K562 (cell line): ENCODE results near the gene SYNCRIP. TPM values are rescaled to one million over a fixed set of nuclear protein-coding genes. Genes with fewer than 3 reads are reported as not detected.

Source experiments
- ARID2 ChIP-seq: fragments of 450-650 bp; IDR thresholded peaks from 2 replicates; pipeline ENCODE4 v1.6.1; 2017; ENCODE audit warnings: antibody characterized with exemption, mild to moderate bottlenecking
- BDP1 ChIP-seq: IDR thresholded peaks from 3 replicates; pipeline ENCODE4 v1.6.1; 2011; ENCODE audit not compliant: insufficient read length, insufficient read depth
- CREBBP ChIP-seq: IDR thresholded peaks from one replicate; pipeline ENCODE4 v1.6.1; 2012; ENCODE audit warnings: low read depth, mild to moderate bottlenecking, control low read depth, inconsistent platforms, low read length
- GABPA ChIP-seq: fragments of 200-800 bp; sonication (Bioruptor generic); conservative IDR thresholded peaks from 2 replicates; pipeline ENCODE4 v1.6.1; 2016; ENCODE audit warnings: low read depth, missing genetic modification characterization, missing compliant biosample characterization
- L3MBTL2 ChIP-seq: fragments of 450-650 bp; IDR thresholded peaks from 2 replicates; pipeline ENCODE4 v1.6.1; 2016; ENCODE audit warnings: mild to moderate bottlenecking, moderate library complexity
- MYBL2 ChIP-seq, 2 experiments: fragments of 450-650 bp in 1 of 2; sonication (generic) in 1 of 2; formaldehyde crosslinking in 1 of 2; IDR thresholded peaks; 2 replicates each; pipeline versions ENCODE4 v1.6.1 to v1.8.1; 2017 to 2022; ENCODE audit warnings: borderline replicate concordance in 1 of 2, inconsistent platforms in 1 of 2, low read depth in 1 of 2, mild to moderate bottlenecking in 1 of 2, missing genetic modification reagents in 1 of 2, moderate library complexity in 1 of 2
- NEUROD1 ChIP-seq: fragments of 150-350 bp; IDR thresholded peaks from 2 replicates; pipeline ENCODE4 v1.6.1; 2014; ENCODE audit warnings: borderline replicate concordance, low read length, low read depth; ENCODE audit not compliant: partially characterized antibody
- NR2C1 ChIP-seq, 2 experiments: fragments of 450-650 bp; IDR thresholded peaks; 2 replicates each; pipeline ENCODE4 v1.6.1; 2017; ENCODE audit warnings: mild to moderate bottlenecking in 2 of 2, antibody characterized with exemption in 1 of 2, inconsistent platforms in 1 of 2, missing compliant biosample characterization in 1 of 2, missing genetic modification characterization in 1 of 2
- TAF9B ChIP-seq: fragments of 450-650 bp; IDR thresholded peaks from 2 replicates; pipeline ENCODE4 v1.6.1; 2018; ENCODE audit warnings: mild to moderate bottlenecking; ENCODE audit not compliant: partially characterized antibody
- TAL1 ChIP-seq: fragments of 450-650 bp; IDR thresholded peaks from 2 replicates; pipeline ENCODE4 v1.6.1; 2016; ENCODE audit warnings: mild to moderate bottlenecking
- TCF7L2 ChIP-seq: fragments of 150-350 bp; IDR thresholded peaks from 2 replicates; pipeline ENCODE4 v1.6.1; 2016; ENCODE audit warnings: low read depth, mild to moderate bottlenecking, low read length, moderate library complexity
- TGIF2 ChIP-seq: sonication (generic); formaldehyde crosslinking; IDR thresholded peaks from 2 replicates; pipeline ENCODE4 v1.8.1; 2022; ENCODE audit warnings: mild to moderate bottlenecking, missing genetic modification reagents, moderate library complexity
- ZC3H8 ChIP-seq: fragments of 450-650 bp; IDR thresholded peaks from 2 replicates; pipeline ENCODE4 v1.6.1; 2017
- ZNF232 ChIP-seq: sonication (generic); formaldehyde crosslinking; IDR thresholded peaks from 2 replicates; pipeline ENCODE4 v1.8.0; 2022; ENCODE audit warnings: mild to moderate bottlenecking, missing genetic modification reagents
- ZNF766 ChIP-seq: fragments of 200-800 bp; sonication (Bioruptor generic); conservative IDR thresholded peaks from 2 replicates; pipeline ENCODE4 v1.6.1; 2016; ENCODE audit warnings: missing genetic modification characterization, missing compliant biosample characterization
- polyA plus RNA-seq, 8 experiments: library from polyadenylated mRNA; depleted of rRNA in 4 of 8; stranded (reverse) in 5 of 8; unstranded in 3 of 8; fragments of >200 nt; fragmentation: Nextera tagmentation in 2 of 8; fragmentation: Illumina TruSeq in 1 of 8; extraction: Ambion mirVana in 2 of 8; extraction: Trizol in 1 of 8; gene quantifications; 2 replicates each; pipeline versions ENCODE4 v1.2.1 to v1.2.3, GENCODE V29; 2011 to 2014; ENCODE audit warnings: inconsistent platforms in 1 of 8, missing spikeins in 1 of 8
- total RNA-seq, 7 experiments: library from RNA; depleted of rRNA in 6 of 7; stranded (reverse); fragments of >200 nt in 6 of 7; fragmentation: Illumina TruSeq in 2 of 7; extraction: Trizol in 2 of 7; gene quantifications; 2 replicates each; pipeline versions ENCODE4 v1.2.1 to v1.2.3, GENCODE V29; 2011 to 2021; ENCODE audit warnings: low replicate concordance in 1 of 7
- TF ChIP-seq, protein P1 (sequence below): sonication (generic); formaldehyde crosslinking; IDR thresholded peaks from 2 replicates; pipeline ENCODE4 v1.5.0; 2020; ENCODE audit warnings: missing genetic modification reagents
- TF ChIP-seq, protein P2 (sequence below), 2 experiments: fragments of 450-650 bp; conservative IDR thresholded peaks; 2 replicates each; pipeline ENCODE4 v1.6.1; 2017; ENCODE audit warnings: mild to moderate bottlenecking in 2 of 2, moderate library complexity in 2 of 2
- TF ChIP-seq, protein P3 (sequence below): fragments of 450-650 bp; IDR thresholded peaks from 2 replicates; pipeline ENCODE4 v1.6.1; 2018; ENCODE audit not compliant: partially characterized antibody
- TF ChIP-seq, protein P4 (sequence below): sonication (generic); formaldehyde crosslinking; IDR thresholded peaks from 2 replicates; pipeline ENCODE4 v1.8.1; 2023; ENCODE audit warnings: mild to moderate bottlenecking, missing genetic modification reagents

Gene SYNCRIP
- total and polyA plus RNA-seq, 9 of the 15 experiments (the other 6 are each of a cell fraction or from before 2014, with no cell fraction given) = 46.5 to 295 (median 140) TPM

DNA sequence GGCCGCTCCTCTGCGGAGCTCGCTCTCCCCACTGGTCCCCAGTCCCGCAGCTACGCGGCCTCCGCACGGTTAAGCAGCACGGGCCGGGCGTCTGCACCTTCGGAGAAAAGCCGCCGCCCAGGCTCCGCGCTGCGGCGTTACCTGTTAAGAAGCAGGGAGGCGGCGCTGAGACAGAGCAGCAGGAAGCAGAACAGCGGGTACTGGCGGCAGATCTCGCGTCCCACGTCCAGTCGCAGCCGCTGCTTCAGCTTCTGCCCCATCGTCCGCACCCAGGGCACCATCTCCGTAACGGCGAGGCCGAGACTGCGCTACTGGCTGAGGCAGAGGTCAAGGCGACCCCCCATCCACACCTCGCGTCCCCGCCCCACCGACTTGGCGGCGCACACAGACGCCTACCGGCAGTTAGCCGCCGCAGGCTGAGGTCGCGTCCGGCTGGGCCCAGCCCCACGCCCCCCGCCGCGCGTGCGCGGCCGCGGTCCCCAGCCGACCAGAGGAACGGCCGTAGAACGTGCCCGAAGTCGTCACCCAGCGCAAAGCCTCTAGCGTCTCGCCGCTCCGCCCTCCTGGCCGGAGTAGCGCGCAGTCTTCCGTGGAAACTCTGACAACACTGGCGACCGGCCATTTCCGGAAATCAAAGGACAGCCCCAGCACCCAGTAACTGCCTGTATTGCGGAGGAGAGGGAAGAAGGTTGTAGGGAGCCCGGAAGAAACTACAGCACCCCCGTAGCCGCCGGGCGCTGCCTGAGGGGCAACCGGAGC, 49.1 kb downstream of the SYNCRIP start, which contains the start of gene SNX14 (continued):
- TF ChIP-seq NR2C1 (IDR thresholded peaks at IDR 0.05) (0 out of 2 replicates have a peak, but pooled peaks have one; percentile 37), NR2C1 (tag; IDR thresholded peaks at IDR 0.05) (peak; percentile 7), NEUROD1 (no peak), TAF9B (peak; percentile 72), ZNF232 (CRISPR knock-in tag) (0 out of 2 replicates have a peak, but pooled peaks have one; percentile 14), MYBL2 (IDR thresholded peaks at IDR 0.05; ENCODE audit: low read depth) (no peak), MYBL2 (CRISPR knock-in tag; IDR thresholded peaks at IDR 0.05; ENCODE audit: borderline replicate concordance) (no peak), ARID2 (no peak), ZC3H8 (no peak), ZNF766 (CRISPR knock-in tag) (no peak), TAL1 (no peak), CREBBP (no peak), TGIF2 (CRISPR knock-in tag) (no peak), TCF7L2 (no peak), BDP1 (no peak), L3MBTL2 (peak; percentile 90; the same call in 1 of the 2 replicates), GABPA (tag) (peak; percentile 92)
- TF ChIP-seq, protein P1, sequence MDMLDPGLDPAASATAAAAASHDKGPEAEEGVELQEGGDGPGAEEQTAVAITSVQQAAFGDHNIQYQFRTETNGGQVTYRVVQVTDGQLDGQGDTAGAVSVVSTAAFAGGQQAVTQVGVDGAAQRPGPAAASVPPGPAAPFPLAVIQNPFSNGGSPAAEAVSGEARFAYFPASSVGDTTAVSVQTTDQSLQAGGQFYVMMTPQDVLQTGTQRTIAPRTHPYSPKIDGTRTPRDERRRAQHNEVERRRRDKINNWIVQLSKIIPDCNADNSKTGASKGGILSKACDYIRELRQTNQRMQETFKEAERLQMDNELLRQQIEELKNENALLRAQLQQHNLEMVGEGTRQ (CRISPR knock-in tag) = no peak
- TF ChIP-seq, protein P2, sequence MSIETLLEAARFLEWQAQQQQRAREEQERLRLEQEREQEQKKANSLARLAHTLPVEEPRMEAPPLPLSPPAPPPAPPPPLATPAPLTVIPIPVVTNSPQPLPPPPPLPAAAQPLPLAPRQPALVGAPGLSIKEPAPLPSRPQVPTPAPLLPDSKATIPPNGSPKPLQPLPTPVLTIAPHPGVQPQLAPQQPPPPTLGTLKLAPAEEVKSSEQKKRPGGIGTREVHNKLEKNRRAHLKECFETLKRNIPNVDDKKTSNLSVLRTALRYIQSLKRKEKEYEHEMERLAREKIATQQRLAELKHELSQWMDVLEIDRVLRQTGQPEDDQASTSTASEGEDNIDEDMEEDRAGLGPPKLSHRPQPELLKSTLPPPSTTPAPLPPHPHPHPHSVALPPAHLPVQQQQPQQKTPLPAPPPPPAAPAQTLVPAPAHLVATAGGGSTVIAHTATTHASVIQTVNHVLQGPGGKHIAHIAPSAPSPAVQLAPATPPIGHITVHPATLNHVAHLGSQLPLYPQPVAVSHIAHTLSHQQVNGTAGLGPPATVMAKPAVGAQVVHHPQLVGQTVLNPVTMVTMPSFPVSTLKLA (conservative IDR thresholded peaks at IDR 0.05) = peak; percentile 43 to 80; a peak in 2 of 4 replicates
- TF ChIP-seq, protein P3, sequence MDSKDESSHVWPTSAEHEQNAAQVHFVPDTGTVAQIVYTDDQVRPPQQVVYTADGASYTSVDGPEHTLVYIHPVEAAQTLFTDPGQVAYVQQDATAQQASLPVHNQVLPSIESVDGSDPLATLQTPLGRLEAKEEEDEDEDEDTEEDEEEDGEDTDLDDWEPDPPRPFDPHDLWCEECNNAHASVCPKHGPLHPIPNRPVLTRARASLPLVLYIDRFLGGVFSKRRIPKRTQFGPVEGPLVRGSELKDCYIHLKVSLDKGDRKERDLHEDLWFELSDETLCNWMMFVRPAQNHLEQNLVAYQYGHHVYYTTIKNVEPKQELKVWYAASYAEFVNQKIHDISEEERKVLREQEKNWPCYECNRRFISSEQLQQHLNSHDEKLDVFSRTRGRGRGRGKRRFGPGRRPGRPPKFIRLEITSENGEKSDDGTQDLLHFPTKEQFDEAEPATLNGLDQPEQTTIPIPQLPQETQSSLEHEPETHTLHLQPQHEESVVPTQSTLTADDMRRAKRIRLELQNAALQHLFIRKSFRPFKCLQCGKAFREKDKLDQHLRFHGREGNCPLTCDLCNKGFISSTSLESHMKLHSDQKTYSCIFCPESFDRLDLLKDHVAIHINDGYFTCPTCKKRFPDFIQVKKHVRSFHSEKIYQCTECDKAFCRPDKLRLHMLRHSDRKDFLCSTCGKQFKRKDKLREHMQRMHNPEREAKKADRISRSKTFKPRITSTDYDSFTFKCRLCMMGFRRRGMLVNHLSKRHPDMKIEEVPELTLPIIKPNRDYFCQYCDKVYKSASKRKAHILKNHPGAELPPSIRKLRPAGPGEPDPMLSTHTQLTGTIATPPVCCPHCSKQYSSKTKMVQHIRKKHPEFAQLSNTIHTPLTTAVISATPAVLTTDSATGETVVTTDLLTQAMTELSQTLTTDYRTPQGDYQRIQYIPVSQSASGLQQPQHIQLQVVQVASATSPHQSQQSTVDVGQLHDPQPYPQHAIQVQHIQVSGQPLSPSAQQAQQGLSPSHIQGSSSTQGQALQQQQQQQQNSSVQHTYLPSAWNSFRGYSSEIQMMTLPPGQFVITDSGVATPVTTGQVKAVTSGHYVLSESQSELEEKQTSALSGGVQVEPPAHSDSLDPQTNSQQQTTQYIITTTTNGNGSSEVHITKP = peak; percentile 33
- TF ChIP-seq, protein P4, sequence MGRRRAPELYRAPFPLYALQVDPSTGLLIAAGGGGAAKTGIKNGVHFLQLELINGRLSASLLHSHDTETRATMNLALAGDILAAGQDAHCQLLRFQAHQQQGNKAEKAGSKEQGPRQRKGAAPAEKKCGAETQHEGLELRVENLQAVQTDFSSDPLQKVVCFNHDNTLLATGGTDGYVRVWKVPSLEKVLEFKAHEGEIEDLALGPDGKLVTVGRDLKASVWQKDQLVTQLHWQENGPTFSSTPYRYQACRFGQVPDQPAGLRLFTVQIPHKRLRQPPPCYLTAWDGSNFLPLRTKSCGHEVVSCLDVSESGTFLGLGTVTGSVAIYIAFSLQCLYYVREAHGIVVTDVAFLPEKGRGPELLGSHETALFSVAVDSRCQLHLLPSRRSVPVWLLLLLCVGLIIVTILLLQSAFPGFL (CRISPR knock-in tag) = no peak
